Esophagus mucosa (tissue), 1 donor: ENCODE measurements around the gene SPATA32. TPM values are rescaled to one million over a fixed set of nuclear protein-coding genes. Genes with fewer than 3 reads are reported as not detected.
A peak's percentile ranks its signal among the peaks of the same experiment; 100 is the strongest.

Source experiments
- ATAC-seq: fragments of 200-7000 bp; cut with Tn5 transposase; one replicate; pipeline ENCODE4 v1.9.1; 2020
- total RNA-seq: library from RNA; stranded (reverse); gene quantifications from one replicate; pipeline ENCODE4 v1.2.4, GENCODE V29; 2023
- donor health status: DM: yes; HTN: yes; CAD: no.

Gene SPATA32
- total RNA-seq, 1 donor from 2014 or later = 0.24 TPM

GRCh38 chr17:45228763-45229539 lies 32.9 kb downstream of the SPATA32 start:
- ATAC-seq = peak; percentile 46

- ATAC-seq = no peak
These were observed 33.8 kb downstream of the SPATA32 start for GRCh38 chr17:45227926-45228762.

GRCh38 chr17:45227101-45227925 lies 34.6 kb downstream of the SPATA32 start:
- ATAC-seq = no peak

GRCh38 chr17:45226576-45226975 lies 35.3 kb downstream of the SPATA32 start:
- ATAC-seq = no peak

- peak; percentile 68 for ATAC-seq
These were observed 35.8 kb downstream of the SPATA32 start for GRCh38 chr17:45225964-45226530.

- ATAC-seq = no peak
These were observed 36.7 kb downstream of the SPATA32 start for GRCh38 chr17:45225051-45225700.

GRCh38 chr17:45224671-45225050 lies 37.2 kb downstream of the SPATA32 start:
- no peak for ATAC-seq

- ATAC-seq = no peak
These were observed 38.1 kb downstream of the SPATA32 start for GRCh38 chr17:45223539-45224528.

- ATAC-seq = no peak
These were observed 38.8 kb downstream of the SPATA32 start for GRCh38 chr17:45222996-45223538.

GRCh38 chr17:45222289-45222995 lies 39.5 kb downstream of the SPATA32 start:
- ATAC-seq = no peak

GRCh38 chr17:45222014-45222288 lies 39.9 kb downstream of the SPATA32 start:
- no peak for ATAC-seq

GRCh38 chr17:45221081-45222013 lies 40.5 kb downstream of the SPATA32 start, which contains the start of gene FMNL1:
TSS of gene FMNL1 (plus strand) at chr17:45221885. CDS start at chr17:45222125, 240 bp downstream.
- peak; percentile 20 for ATAC-seq

GRCh38 chr17:45220079-45220478 lies 41.8 kb downstream of the SPATA32 start:
- ATAC-seq = no peak

- peak; percentile 83 for ATAC-seq
These were observed 42.8 kb downstream of the SPATA32 start for GRCh38 chr17:45218895-45219661.
